ENCODE measurements around the gene PCSK1N.
"Not testable (repeated sequence)": the region's sequence is repeated elsewhere in the genome, so short reads cannot be mapped to it uniquely, and the experiment has no call there.

- not testable (repeated sequence) for TF ChIP-seq POLR2A (IDR thresholded peaks at IDR 0.05; ENCODE audit: extremely low read depth, insufficient read length); CTCF (IDR thresholded peaks at IDR 0.05; ENCODE audit: low read depth, low read length)
Measured at GRCh38 chrX:48854121-48854804, 18.9 kb upstream of the PCSK1N start.
